Astrocyte (in vitro differentiated cells and primary cell): ENCODE data around the gene PIERCE2. TPM values are rescaled to one million over a fixed set of nuclear protein-coding genes. Genes with fewer than 3 reads are reported as not detected.

Experiments used
- DNase-seq: peaks from one replicate; pipeline ENCODE4 v3.0.0-alpha.2; 2010; ENCODE audit warnings: low read depth
- FAIRE-seq: peaks from 2 replicates; lab custom pipeline; 2011; peaks lifted over from hg19 to GRCh38; lab: Jason Lieb, UNC
- H2AFZ ChIP-seq: 2 replicates; pipeline ENCODE4 v1.6.0; 2012; ENCODE audit warnings: low read depth, low read length, inconsistent platforms
- H3K27ac ChIP-seq: 2 replicates; pipeline ENCODE4 v1.5.1; 2011; ENCODE audit warnings: low read depth, low read length, inconsistent platforms
- H3K27me3 ChIP-seq: 2 replicates; pipeline ENCODE4 v1.6.0; 2011; ENCODE audit warnings: low read length, inconsistent platforms; ENCODE audit not compliant: insufficient read depth
- H3K36me3 ChIP-seq: 2 replicates; pipeline ENCODE4 v1.5.1; 2011; ENCODE audit warnings: low read length, inconsistent platforms; ENCODE audit not compliant: insufficient read depth
- H3K4me1 ChIP-seq: 2 replicates; pipeline ENCODE4 v1.5.1; 2011; ENCODE audit warnings: low read length, inconsistent platforms; ENCODE audit not compliant: insufficient read depth
- H3K4me2 ChIP-seq: 2 replicates; pipeline ENCODE4 v1.6.0; 2012; ENCODE audit warnings: low read length, inconsistent platforms
- H3K4me3 ChIP-seq: 2 replicates; pipeline ENCODE4 v1.5.1; 2011; ENCODE audit warnings: low read depth, mild to moderate bottlenecking, low read length, inconsistent platforms; ENCODE audit not compliant: insufficient read depth
- H3K79me2 ChIP-seq: 2 replicates; pipeline ENCODE4 v1.6.0; 2012; ENCODE audit warnings: mild to moderate bottlenecking, low read length, inconsistent platforms; ENCODE audit not compliant: insufficient read depth
- H3K9ac ChIP-seq: 2 replicates; pipeline ENCODE4 v1.6.0; 2012; ENCODE audit warnings: mild to moderate bottlenecking, low read length, inconsistent platforms
- H3K9me3 ChIP-seq: 2 replicates; pipeline ENCODE4 v1.5.1; 2012; ENCODE audit warnings: low read depth, mild to moderate bottlenecking, low read length, inconsistent platforms; ENCODE audit not compliant: insufficient read depth
- H4K20me1 ChIP-seq: 2 replicates; pipeline ENCODE4 v1.6.0; 2012; ENCODE audit warnings: low read length, inconsistent platforms; ENCODE audit not compliant: insufficient read depth
- H3K27ac Mint-ChIP-seq: one replicate; pipeline ENCODE4 v1.8.0; 2021; ENCODE audit warnings: mild to moderate bottlenecking, mixed read lengths; ENCODE audit not compliant: unreplicated experiment
- H3K27me3 Mint-ChIP-seq: one replicate; pipeline ENCODE4 v1.8.0; 2021; ENCODE audit warnings: low read depth, mixed read lengths; ENCODE audit not compliant: unreplicated experiment
- H3K36me3 Mint-ChIP-seq: one replicate; pipeline ENCODE4 v1.8.0; 2021; ENCODE audit warnings: low read depth, mixed read lengths; ENCODE audit not compliant: unreplicated experiment
- H3K4me1 Mint-ChIP-seq: one replicate; pipeline ENCODE4 v1.8.0; 2021; ENCODE audit warnings: low read depth, mixed read lengths; ENCODE audit not compliant: unreplicated experiment
- H3K4me3 Mint-ChIP-seq: one replicate; pipeline ENCODE4 v1.8.0; 2021; ENCODE audit warnings: mild to moderate bottlenecking, moderate library complexity, mixed read lengths; ENCODE audit not compliant: unreplicated experiment
- H3K9me3 Mint-ChIP-seq: one replicate; pipeline ENCODE4 v1.8.0; 2021; ENCODE audit warnings: mild to moderate bottlenecking, mixed read lengths; ENCODE audit not compliant: unreplicated experiment
- EZH2 ChIP-seq: IDR thresholded peaks from 2 replicates; pipeline ENCODE4 v1.6.1; 2012; ENCODE audit warnings: mild to moderate bottlenecking, low read length, inconsistent platforms; ENCODE audit not compliant: insufficient read depth
- microRNA-seq: library from miRNA; unstranded; fragments of <30 nt; microRNA quantifications from one replicate; pipeline ENCODE4 v1.2.0, GENCODE V29; 2020
- total RNA-seq: library from RNA; stranded (reverse); gene quantifications from 2 replicates; pipeline ENCODE4 v1.2.1, GENCODE V29; 2021
- TF ChIP-seq, protein P1 (sequence below): IDR thresholded peaks from 2 replicates; pipeline ENCODE4 v1.5.1; 2011; ENCODE audit warnings: low read depth, mild to moderate bottlenecking, inconsistent platforms, low read length, moderate library complexity; ENCODE audit not compliant: insufficient read depth

The PIERCE2 gene
- total RNA-seq, 1 donor from 2014 or later = 1.6 TPM

DNA sequence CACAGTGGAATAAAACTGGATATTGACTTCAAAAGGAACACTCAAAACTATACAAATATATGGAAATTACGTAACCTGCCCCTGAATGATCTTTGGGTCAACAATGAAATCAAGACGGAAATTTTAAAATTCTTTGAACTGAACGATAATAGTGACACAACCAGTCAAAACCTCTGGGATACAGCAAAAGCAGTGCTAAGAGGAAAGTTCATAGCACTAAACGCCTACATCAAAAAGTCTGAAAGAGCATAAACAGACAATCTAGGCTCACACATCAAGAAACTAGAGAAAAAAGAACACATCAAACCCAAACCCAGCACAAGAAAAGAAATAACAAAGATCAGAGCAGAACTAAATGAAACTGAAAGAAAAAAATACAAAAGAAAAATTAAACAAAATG lies 53.2 kb downstream of the PIERCE2 start:
- Mint-ChIP-seq H3K36me3 (peaks cover 11% of the 10 kb centered on the region), H3K4me3 (no peak overlapping the region), H3K9me3 (peaks cover 22% of the 10 kb centered on the region), H3K27me3 (no peaks in the 10 kb centered on the region), H3K4me1 (no peaks in the 10 kb centered on the region), H3K27ac (no peak overlapping the region)
- no peak overlapping the region for H2AFZ ChIP-seq
- no peak overlapping the region for H3K27ac ChIP-seq
- no peaks in the 10 kb centered on the region for H3K36me3 ChIP-seq
- H3K4me2 ChIP-seq = no peak overlapping the region
- TF ChIP-seq EZH2 = no peak
- TF ChIP-seq, protein P1, sequence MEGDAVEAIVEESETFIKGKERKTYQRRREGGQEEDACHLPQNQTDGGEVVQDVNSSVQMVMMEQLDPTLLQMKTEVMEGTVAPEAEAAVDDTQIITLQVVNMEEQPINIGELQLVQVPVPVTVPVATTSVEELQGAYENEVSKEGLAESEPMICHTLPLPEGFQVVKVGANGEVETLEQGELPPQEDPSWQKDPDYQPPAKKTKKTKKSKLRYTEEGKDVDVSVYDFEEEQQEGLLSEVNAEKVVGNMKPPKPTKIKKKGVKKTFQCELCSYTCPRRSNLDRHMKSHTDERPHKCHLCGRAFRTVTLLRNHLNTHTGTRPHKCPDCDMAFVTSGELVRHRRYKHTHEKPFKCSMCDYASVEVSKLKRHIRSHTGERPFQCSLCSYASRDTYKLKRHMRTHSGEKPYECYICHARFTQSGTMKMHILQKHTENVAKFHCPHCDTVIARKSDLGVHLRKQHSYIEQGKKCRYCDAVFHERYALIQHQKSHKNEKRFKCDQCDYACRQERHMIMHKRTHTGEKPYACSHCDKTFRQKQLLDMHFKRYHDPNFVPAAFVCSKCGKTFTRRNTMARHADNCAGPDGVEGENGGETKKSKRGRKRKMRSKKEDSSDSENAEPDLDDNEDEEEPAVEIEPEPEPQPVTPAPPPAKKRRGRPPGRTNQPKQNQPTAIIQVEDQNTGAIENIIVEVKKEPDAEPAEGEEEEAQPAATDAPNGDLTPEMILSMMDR = no peak
- no peaks in the 10 kb centered on the region for H3K9me3 ChIP-seq
- DNase-seq (no peak), FAIRE-seq (no peak)
- H3K27me3 ChIP-seq = no peaks in the 10 kb centered on the region
- no peaks in the 10 kb centered on the region for H3K79me2 ChIP-seq
- no peaks in the 10 kb centered on the region for H3K4me1 ChIP-seq
- no peaks in the 10 kb centered on the region for H4K20me1 ChIP-seq
- H3K4me3 ChIP-seq = no peak overlapping the region
- no peak overlapping the region for H3K9ac ChIP-seq

DNA sequence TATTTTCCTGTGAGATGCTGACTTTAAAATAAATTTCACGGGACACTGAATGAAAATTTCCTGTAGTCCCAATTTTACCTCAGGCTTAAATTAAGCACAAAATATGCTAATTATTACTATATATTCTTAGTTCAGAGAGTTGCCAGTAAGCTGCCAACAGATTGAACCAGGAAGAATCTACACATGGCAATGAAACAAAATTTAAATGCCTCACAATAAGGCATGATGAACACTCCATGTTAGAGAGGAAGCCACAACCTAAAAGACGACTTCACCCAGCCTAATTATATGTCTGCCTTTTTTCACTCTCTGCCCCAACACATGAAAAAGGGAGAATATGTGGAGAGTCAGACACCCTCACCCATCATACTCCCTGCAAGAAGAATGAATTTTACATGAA lies 60.0 kb downstream of the PIERCE2 start:
- Mint-ChIP-seq H3K27me3 (no peaks in the 10 kb centered on the region), H3K27ac (no peak overlapping the region), H3K4me1 (no peaks in the 10 kb centered on the region), H3K36me3 (peaks cover 1% of the 10 kb centered on the region), H3K9me3 (no peaks in the 10 kb centered on the region), H3K4me3 (no peak overlapping the region)
- no peak overlapping the region for H3K4me3 ChIP-seq
- no peaks in the 10 kb centered on the region for H3K79me2 ChIP-seq
- FAIRE-seq (no peak), DNase-seq (no peak)
- H3K36me3 ChIP-seq = no peaks in the 10 kb centered on the region
- H3K4me1 ChIP-seq = no peaks in the 10 kb centered on the region
- H3K4me2 ChIP-seq = no peak overlapping the region
- no peak overlapping the region for H3K9ac ChIP-seq
- H3K9me3 ChIP-seq = no peaks in the 10 kb centered on the region
- H3K27me3 ChIP-seq = no peaks in the 10 kb centered on the region
- TF ChIP-seq EZH2 = no peak
- TF ChIP-seq, protein P1 = no peak
- H2AFZ ChIP-seq = no peak overlapping the region
- H3K27ac ChIP-seq = no peak overlapping the region
- no peaks in the 10 kb centered on the region for H4K20me1 ChIP-seq

Small RNA genes within 50 kb of the gene (microRNA-seq; reads per million reads assigned to microRNA genes)
- 136 reads per million, percentile 68 among the genes with 10 or more reads in this experiment for gene MIR628

Other genes with a start within 250 kb of the PIERCE2 start
- 71.4 and 76.1 TPM in 2 replicates for gene RSL24D1, start 211.6 kb upstream of the PIERCE2 start, total RNA-seq
- 17.8 and 18.8 TPM in 2 replicates for gene RAB27A, start 118.7 kb upstream of the PIERCE2 start, total RNA-seq
- 8.9 and 9.5 TPM in 2 replicates for gene PIGBOS1, start 89.4 kb upstream of the PIERCE2 start, total RNA-seq
- gene PIGB, start 89.3 kb upstream of the PIERCE2 start, total RNA-seq = 10.6 and 13.6 TPM in 2 replicates
- gene CCPG1, start 136 bp upstream of the PIERCE2 start, total RNA-seq = 56.3 and 63.1 TPM in 2 replicates
- 2.8 and 3.2 TPM in 2 replicates for gene DNAAF4, start 99.7 kb downstream of the PIERCE2 start, total RNA-seq
- gene PYGO1, start 179.8 kb downstream of the PIERCE2 start, total RNA-seq = 4.6 and 5.5 TPM in 2 replicates